ENCODE measurements around the gene SLC35E3.

DNA sequence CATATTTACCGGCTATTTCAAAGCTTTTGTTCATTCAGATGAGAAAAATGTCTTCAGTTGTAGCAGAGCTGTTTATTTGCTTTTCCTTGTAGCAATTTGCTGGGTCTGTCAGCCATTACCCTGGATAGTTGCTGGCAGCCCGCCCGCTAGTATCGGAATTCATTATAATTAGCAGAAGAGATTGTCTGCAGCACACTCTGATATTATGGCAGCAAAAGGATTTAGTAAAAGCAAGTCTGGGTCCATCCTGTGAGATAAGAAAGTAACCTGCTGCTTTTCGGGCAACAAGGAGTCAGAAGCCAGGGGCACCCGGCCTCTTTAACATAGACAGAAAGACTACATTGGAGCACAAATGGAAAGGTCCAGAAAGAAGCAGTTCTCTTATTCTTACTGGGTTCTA lies 6.1 kb upstream of the SLC35E3 start:
- TF ChIP-seq, protein P1, sequence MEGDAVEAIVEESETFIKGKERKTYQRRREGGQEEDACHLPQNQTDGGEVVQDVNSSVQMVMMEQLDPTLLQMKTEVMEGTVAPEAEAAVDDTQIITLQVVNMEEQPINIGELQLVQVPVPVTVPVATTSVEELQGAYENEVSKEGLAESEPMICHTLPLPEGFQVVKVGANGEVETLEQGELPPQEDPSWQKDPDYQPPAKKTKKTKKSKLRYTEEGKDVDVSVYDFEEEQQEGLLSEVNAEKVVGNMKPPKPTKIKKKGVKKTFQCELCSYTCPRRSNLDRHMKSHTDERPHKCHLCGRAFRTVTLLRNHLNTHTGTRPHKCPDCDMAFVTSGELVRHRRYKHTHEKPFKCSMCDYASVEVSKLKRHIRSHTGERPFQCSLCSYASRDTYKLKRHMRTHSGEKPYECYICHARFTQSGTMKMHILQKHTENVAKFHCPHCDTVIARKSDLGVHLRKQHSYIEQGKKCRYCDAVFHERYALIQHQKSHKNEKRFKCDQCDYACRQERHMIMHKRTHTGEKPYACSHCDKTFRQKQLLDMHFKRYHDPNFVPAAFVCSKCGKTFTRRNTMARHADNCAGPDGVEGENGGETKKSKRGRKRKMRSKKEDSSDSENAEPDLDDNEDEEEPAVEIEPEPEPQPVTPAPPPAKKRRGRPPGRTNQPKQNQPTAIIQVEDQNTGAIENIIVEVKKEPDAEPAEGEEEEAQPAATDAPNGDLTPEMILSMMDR (IDR thresholded peaks at IDR 0.05), result no peak
- TF ChIP-seq POLR2A (IDR thresholded peaks at IDR 0.05), result no peak

All from sigmoid colon (tissue), 3 donors.